GM12891 (cell line): ENCODE measurements around the gene SPECC1.
A peak's percentile ranks its signal among the peaks of the same experiment; 100 is the strongest.

Source experiments
- POLR2A ChIP-seq: IDR thresholded peaks from 2 replicates; pipeline ENCODE4 v1.6.1; 2011; ENCODE audit warnings: low read depth, low read length, control low read depth
- POLR2AphosphoS5 ChIP-seq: IDR thresholded peaks from 2 replicates; pipeline ENCODE4 v1.6.1; 2011; ENCODE audit warnings: low read depth, low read length, control low read depth
- POU2F2 ChIP-seq: IDR thresholded peaks from 2 replicates; pipeline ENCODE4 v1.6.1; 2011; ENCODE audit warnings: low read depth, mild to moderate bottlenecking, control low read depth, low read length, moderate library complexity
- SPI1 ChIP-seq: IDR thresholded peaks from 2 replicates; pipeline ENCODE4 v1.6.1; 2011; ENCODE audit warnings: low read depth, low read length, control low read depth
- TAF1 ChIP-seq: IDR thresholded peaks from 2 replicates; pipeline ENCODE4 v1.6.1; 2011; ENCODE audit warnings: low read depth, low read length, control low read depth

- TF ChIP-seq POLR2A = no peak
- TF ChIP-seq POLR2AphosphoS5 = no peak
- TF ChIP-seq TAF1 = no peak
- TF ChIP-seq POU2F2 = peak; percentile 86; the same call in 1 of the 2 replicates
- no peak for TF ChIP-seq SPI1
These were observed 54.8 kb downstream of the SPECC1 start for GRCh38 chr17:20063665-20064648.
